Smooth muscle cell (in vitro differentiated cells): ENCODE results near the gene EXOSC6. TPM values are rescaled to one million over a fixed set of nuclear protein-coding genes. Genes with fewer than 3 reads are reported as not detected.
"Not testable (repeated sequence)": the region's sequence is repeated elsewhere in the genome, so short reads cannot be mapped to it uniquely, and the experiment has no call there.

Source experiments
- DNase-seq: peaks from one replicate; lab custom pipeline; 2025; ENCODE audit not compliant: unreplicated experiment; lab: John Stamatoyannopoulos, UW
- H2AFZ ChIP-seq: fragments of 200-600 bp; sonication (generic); 2 replicates; pipeline ENCODE4 v1.6.0; 2016; ENCODE audit warnings: antibody characterized with exemption, low read depth, mild to moderate bottlenecking
- H3F3A ChIP-seq: fragments of 200-600 bp; sonication (generic); 2 replicates; pipeline ENCODE4 v1.6.0; 2017; ENCODE audit warnings: antibody characterized with exemption, low read depth
- H3K27ac ChIP-seq: fragments of 200-600 bp; sonication (generic); 2 replicates; pipeline ENCODE4 v1.5.1; 2016; ENCODE audit warnings: low read depth, mild to moderate bottlenecking
- H3K27me3 ChIP-seq: fragments of 200-600 bp; sonication (generic); 2 replicates; pipeline ENCODE4 v1.6.1; 2016; ENCODE audit warnings: low read depth, mild to moderate bottlenecking
- H3K36me3 ChIP-seq: fragments of 200-600 bp; sonication (generic); 2 replicates; pipeline ENCODE4 v1.5.1; 2016; ENCODE audit warnings: low read depth
- H3K4me1 ChIP-seq: fragments of 200-600 bp; sonication (generic); 2 replicates; pipeline ENCODE4 v1.5.1; 2016; ENCODE audit warnings: low read depth
- H3K4me2 ChIP-seq: fragments of 200-600 bp; sonication (generic); 2 replicates; pipeline ENCODE4 v1.6.0; 2016; ENCODE audit warnings: mild to moderate bottlenecking
- H3K4me3 ChIP-seq: fragments of 200-600 bp; sonication (generic); 2 replicates; pipeline ENCODE4 v1.5.1; 2016; ENCODE audit warnings: mild to moderate bottlenecking
- H3K79me2 ChIP-seq: fragments of 200-600 bp; sonication (generic); 2 replicates; pipeline ENCODE4 v1.6.0; 2016; ENCODE audit warnings: low read depth, mild to moderate bottlenecking
- H3K9ac ChIP-seq: fragments of 200-600 bp; sonication (generic); 2 replicates; pipeline ENCODE4 v1.6.0; 2016; ENCODE audit warnings: low read depth
- H3K9me3 ChIP-seq: fragments of 200-600 bp; sonication (generic); replicated peaks from 2 replicates; pipeline ENCODE4 v1.5.1; 2016; ENCODE audit warnings: low read depth
- H4K20me1 ChIP-seq: fragments of 200-600 bp; sonication (generic); 2 replicates; pipeline ENCODE4 v1.6.0; 2016; ENCODE audit warnings: low read depth
- WGBS: methylation state at CpG from one replicate; pipeline ENCODE4 v1.1.7; 2016; ENCODE audit warnings: low lambda C conversion rate; 5-methylcytosine and 5-hydroxymethylcytosine counted together
- polyA plus RNA-seq: library from polyadenylated mRNA; unstranded; fragments of >200 nt; fragmentation: Nextera tagmentation; extraction: Ambion mirVana; gene quantifications from 2 replicates; pipeline ENCODE4 v1.2.1, GENCODE V29; 2016
- total RNA-seq: library from RNA; depleted of rRNA; stranded (reverse); fragments of >200 nt; gene quantifications from 2 replicates; pipeline ENCODE4 v1.2.3, GENCODE V29; 2014
- TF ChIP-seq, protein P1 (sequence below): fragments of 200-600 bp; sonication (generic); IDR thresholded peaks from 2 replicates; pipeline ENCODE4 v1.5.1; 2017; ENCODE audit warnings: borderline replicate concordance, mild to moderate bottlenecking, antibody characterized with exemption; ENCODE audit not compliant: insufficient read depth, poor library complexity, severe bottlenecking

EXOSC6 gene
- total and polyA plus RNA-seq, 2 experiments from 2014 or later, result 10.7 to 14.8 TPM

DNA sequence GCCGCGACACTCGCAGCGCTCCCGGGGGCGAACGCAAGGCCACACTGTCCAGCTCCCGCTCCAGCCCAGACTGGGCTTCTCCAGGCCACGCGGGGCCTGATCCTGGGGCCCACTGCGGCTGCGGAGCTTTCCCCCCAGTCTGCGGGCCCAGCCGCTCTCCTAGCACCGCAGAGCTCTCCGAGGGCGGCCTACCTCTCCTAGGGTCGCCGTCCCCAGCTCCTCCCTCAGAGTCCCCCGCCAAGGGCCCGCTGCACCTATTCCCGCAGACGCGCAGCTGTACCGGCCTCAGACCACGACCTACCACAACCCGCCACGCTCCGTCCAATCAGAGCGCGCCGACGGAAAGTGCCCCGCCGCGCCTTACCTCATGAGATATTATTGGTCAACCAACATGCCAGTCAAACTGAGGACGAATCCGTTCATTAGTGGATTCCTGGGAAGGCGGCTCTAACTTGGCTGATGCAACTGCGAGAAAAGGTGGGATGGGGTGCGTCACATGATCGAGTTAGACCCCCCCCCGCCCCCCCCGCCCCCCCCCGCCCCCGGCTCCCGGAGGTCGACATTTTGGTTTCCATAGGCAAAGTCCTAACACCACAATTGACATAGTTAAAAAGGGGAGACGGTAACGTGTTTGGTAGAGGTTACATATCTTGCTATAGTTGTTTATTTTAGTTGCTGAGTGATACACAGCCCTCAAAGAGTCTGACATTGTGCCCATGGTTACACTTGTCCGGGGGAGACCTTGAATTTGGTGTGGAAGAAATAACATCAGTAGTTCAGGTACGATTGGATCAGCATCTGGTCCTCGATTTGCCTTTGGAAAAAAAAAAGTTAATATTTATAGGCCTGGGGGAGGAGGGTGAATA lies 37.7 kb upstream of the EXOSC6 start, which contains the start of gene AARS1:
Gene AARS1, minus strand, starts transcription at position 278 of the 866 bp plus-strand sequence. CDS start 6,743 bp downstream, outside the sequence.
- Histone ChIP-seq H3K36me3 (no peaks in the 10 kb centered on the region), H3K9me3 (no peaks in the 10 kb centered on the region), H4K20me1 (peaks cover 31% of the 10 kb centered on the region), H3K9ac (peak within 1 kb of the TSS; percentile 95), H3K4me1 (peaks cover 5% of the 10 kb centered on the region), H3K4me2 (peak within 1 kb of the TSS; percentile 90), H2AFZ (peak within 1 kb of the TSS; percentile 90), H3F3A (peaks cover 21% of the 10 kb centered on the region), H3K79me2 (peaks cover 44% of the 10 kb centered on the region), H3K27me3 (no peaks in the 10 kb centered on the region), H3K4me3 (peak within 1 kb of the TSS; percentile 75), H3K27ac (peak within 1 kb of the TSS; percentile 96)
- 6% methylated on average over 44 of the region's 53 CpGs for WGBS
- TF ChIP-seq, protein P1, sequence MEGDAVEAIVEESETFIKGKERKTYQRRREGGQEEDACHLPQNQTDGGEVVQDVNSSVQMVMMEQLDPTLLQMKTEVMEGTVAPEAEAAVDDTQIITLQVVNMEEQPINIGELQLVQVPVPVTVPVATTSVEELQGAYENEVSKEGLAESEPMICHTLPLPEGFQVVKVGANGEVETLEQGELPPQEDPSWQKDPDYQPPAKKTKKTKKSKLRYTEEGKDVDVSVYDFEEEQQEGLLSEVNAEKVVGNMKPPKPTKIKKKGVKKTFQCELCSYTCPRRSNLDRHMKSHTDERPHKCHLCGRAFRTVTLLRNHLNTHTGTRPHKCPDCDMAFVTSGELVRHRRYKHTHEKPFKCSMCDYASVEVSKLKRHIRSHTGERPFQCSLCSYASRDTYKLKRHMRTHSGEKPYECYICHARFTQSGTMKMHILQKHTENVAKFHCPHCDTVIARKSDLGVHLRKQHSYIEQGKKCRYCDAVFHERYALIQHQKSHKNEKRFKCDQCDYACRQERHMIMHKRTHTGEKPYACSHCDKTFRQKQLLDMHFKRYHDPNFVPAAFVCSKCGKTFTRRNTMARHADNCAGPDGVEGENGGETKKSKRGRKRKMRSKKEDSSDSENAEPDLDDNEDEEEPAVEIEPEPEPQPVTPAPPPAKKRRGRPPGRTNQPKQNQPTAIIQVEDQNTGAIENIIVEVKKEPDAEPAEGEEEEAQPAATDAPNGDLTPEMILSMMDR, result no peak
- peak; percentile 80 for DNase-seq

DNA sequence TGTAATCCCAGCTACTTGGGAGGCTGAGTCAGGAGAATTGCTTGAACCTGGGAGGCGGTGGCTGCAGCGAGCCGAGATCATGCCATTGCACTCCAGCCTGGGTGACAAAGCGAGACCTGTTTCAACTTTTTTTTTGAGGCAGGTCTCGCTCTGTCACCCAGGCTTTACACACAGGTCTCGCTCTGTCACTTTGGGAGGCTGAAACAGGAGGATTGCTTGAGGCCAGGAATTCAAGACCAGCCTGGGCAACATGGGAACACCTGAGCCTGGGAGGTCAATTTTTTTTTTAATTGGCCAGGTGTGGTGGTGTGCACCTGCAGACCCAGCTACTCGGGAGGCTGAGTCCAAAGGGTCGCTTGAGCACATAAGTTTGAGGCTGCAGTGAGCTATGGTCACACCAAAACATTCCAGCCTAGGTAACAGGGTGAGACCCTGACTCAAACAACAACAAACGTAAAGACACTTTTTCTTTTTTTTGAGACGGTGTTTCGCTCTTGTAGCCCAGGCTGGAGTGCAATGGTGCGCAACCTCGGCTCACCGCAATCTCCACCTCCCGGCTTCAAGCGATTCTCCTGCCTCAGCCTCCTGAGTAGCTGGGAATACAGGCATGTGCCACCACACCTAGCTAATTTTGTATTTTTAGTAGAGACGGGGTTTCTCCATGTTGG lies 35.7 kb upstream of the EXOSC6 start:
- not testable (repeated sequence) for H2AFZ ChIP-seq, DNase-seq, H3K36me3 ChIP-seq, H3K4me1 ChIP-seq, H3K27me3 ChIP-seq, H3K9me3 ChIP-seq
- H3K4me3 ChIP-seq, result peak overlapping the region; percentile 75
- WGBS, result 91% methylated on average over 17 of the region's 17 CpGs
- H3K9ac ChIP-seq, result peak overlapping the region; percentile 95
- peaks cover 64% of the 10 kb centered on the region for H3K79me2 ChIP-seq
- H3K4me2 ChIP-seq, result peak overlapping the region; percentile 83
- peaks cover 22% of the 10 kb centered on the region for H3F3A ChIP-seq
- H4K20me1 ChIP-seq, result peaks cover 51% of the 10 kb centered on the region
- peak overlapping the region; percentile 96 for H3K27ac ChIP-seq

GRCh38 chr16:70276392-70276791 lies 24.7 kb upstream of the EXOSC6 start:
- Histone ChIP-seq H3K27me3 (no peaks in the 10 kb centered on the region), H3K4me2 (no peak overlapping the region), H3K9ac (no peak overlapping the region), H3K36me3 (peaks cover 13% of the 10 kb centered on the region), H3K9me3 (no peaks in the 10 kb centered on the region), H3K27ac (no peak overlapping the region), H3K4me1 (no peaks in the 10 kb centered on the region), H3K4me3 (no peak overlapping the region), H3F3A (no peaks in the 10 kb centered on the region), H3K79me2 (peaks cover 71% of the 10 kb centered on the region), H4K20me1 (peaks cover 81% of the 10 kb centered on the region), H2AFZ (no peak overlapping the region)
- TF ChIP-seq, protein P1, result no peak
- 89% methylated on average over 1 of the region's 1 CpG for WGBS
- DNase-seq, result no peak

DNA sequence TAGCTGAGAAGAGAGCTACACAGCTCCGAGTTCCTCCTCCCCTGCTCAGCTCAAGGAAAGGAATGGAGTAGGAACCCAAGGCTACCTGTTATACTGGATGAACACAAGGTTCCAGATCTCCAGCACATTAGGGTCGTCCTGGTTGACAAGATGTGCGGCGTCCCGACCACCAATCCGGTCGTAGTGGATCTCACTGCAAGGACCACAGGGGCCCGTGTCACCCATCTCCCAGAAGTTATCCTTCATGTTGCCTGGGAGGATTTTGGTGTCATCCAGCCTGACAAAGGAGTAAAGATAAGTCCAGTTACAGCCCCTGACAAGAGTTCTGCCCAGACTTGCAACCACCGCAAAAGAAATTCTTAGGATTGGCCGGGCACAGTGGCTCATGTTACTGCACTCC lies 20.0 kb upstream of the EXOSC6 start:
- Histone ChIP-seq H3K36me3 (peaks cover 27% of the 10 kb centered on the region), H3K27ac (no peak overlapping the region), H3K4me3 (no peak overlapping the region), H3K4me2 (no peak overlapping the region), H3F3A (no peaks in the 10 kb centered on the region), H3K4me1 (no peaks in the 10 kb centered on the region), H2AFZ (no peak overlapping the region), H3K27me3 (no peaks in the 10 kb centered on the region), H3K79me2 (peaks cover 35% of the 10 kb centered on the region), H3K9ac (no peak overlapping the region), H3K9me3 (no peaks in the 10 kb centered on the region), H4K20me1 (peaks cover 57% of the 10 kb centered on the region)
- WGBS, result 95% methylated on average over 10 of the region's 10 CpGs
- DNase-seq, result no peak
- TF ChIP-seq, protein P1, result no peak
